Measurements from ENCODE around the gene PDGFRB.

- TF ChIP-seq CTCF (conservative IDR thresholded peaks at IDR 0.05) (no peak), EZH2 (IDR thresholded peaks at IDR 0.05; ENCODE audit: low read depth) (no peak)
These were observed 79.8 kb downstream of the PDGFRB start for GRCh38 chr5:150075806-150076205.

Measured in PC-9 (cell line).